Panc1 (cell line): ENCODE measurements around the gene TSSK1B. TPM values are rescaled to one million over a fixed set of nuclear protein-coding genes. Genes with fewer than 3 reads are reported as not detected.

ENCODE experiments used
- ATAC-seq: fragments of 200-7000 bp; cut with Tn5 transposase; 2 replicates; pipeline ENCODE4 v1.9.1; 2020; ENCODE audit warnings: mild to moderate bottlenecking, moderate library complexity
- BruUV-seq: library from RNA; stranded (reverse); fragments of 400-500 nt; replicated peaks from 2 replicates; lab custom pipeline; 2021; lab: Mats Ljungman, UMichigan
- CTCF ChIA-PET: fragments of 300-600 bp; sonication (Branson Sonifier 250); formaldehyde crosslinking; loops from one replicate; lab custom pipeline; 2022; ENCODE audit warnings: antibody characterized with exemption; lab: Charles Lee
- POLR2A ChIA-PET: fragments of 300-600 bp; sonication (Branson Sonifier 250); formaldehyde crosslinking; loops from one replicate; lab custom pipeline; 2022; ENCODE audit warnings: antibody characterized with exemption; lab: Charles Lee
- DNase-seq: peaks from one replicate; pipeline ENCODE4 v3.0.0-alpha.2; 2010; ENCODE audit warnings: low read depth, low spot score
- H3K27ac ChIP-seq: 2 replicates; pipeline ENCODE4 v1.5.1; 2011; ENCODE audit warnings: mild to moderate bottlenecking, low read length, inconsistent platforms
- H3K27me3 ChIP-seq: fragments of 200-500 bp; sonication (Bioruptor generic); 2 replicates; pipeline ENCODE4 v1.6.0; 2014; ENCODE audit warnings: low read length, inconsistent platforms; ENCODE audit not compliant: control insufficient read depth, insufficient read depth
- H3K36me3 ChIP-seq: fragments of 200-500 bp; sonication (Bioruptor generic); 2 replicates; pipeline ENCODE4 v1.5.1; 2014; ENCODE audit warnings: inconsistent platforms, mild to moderate bottlenecking, low read length, moderate library complexity; ENCODE audit not compliant: control insufficient read depth, insufficient read depth
- H3K4me1 ChIP-seq: 2 replicates; pipeline ENCODE4 v1.5.1; 2011; ENCODE audit warnings: inconsistent platforms, mild to moderate bottlenecking, low read length, moderate library complexity; ENCODE audit not compliant: control insufficient read depth, insufficient read depth
- H3K4me3 ChIP-seq, 2 experiments: 2 replicates each; pipeline ENCODE4 v1.5.1; 2011 to 2012; ENCODE audit warnings: low read depth in 2 of 2, low read length in 2 of 2, mild to moderate bottlenecking in 2 of 2, inconsistent platforms in 1 of 2, moderate library complexity in 1 of 2
- H3K9me3 ChIP-seq: fragments of 200-500 bp; sonication (Bioruptor generic); 2 replicates; pipeline ENCODE4 v1.5.1; 2014; ENCODE audit warnings: low read depth, mild to moderate bottlenecking, inconsistent platforms, low read length, moderate library complexity; ENCODE audit not compliant: control insufficient read depth, insufficient read depth
- POLR2AphosphoS5 ChIP-seq: IDR thresholded peaks from 2 replicates; pipeline ENCODE4 v1.6.1; 2012; ENCODE audit warnings: mild to moderate bottlenecking, low read depth, low read length, moderate library complexity
- SIN3A ChIP-seq: IDR thresholded peaks from 2 replicates; pipeline ENCODE4 v1.6.1; 2012; ENCODE audit warnings: low read depth, mild to moderate bottlenecking, low read length, moderate library complexity, borderline replicate concordance; ENCODE audit not compliant: insufficient read depth
- TCF7L2 ChIP-seq: IDR thresholded peaks from 2 replicates; pipeline ENCODE4 v1.6.1; 2011; ENCODE audit warnings: mild to moderate bottlenecking, low read depth, low read length, inconsistent platforms
- in situ Hi-C: cut with HindIII; loops from 2 replicates; pipeline ENCODE4 v1.10.0; 2016; ENCODE audit warnings: low sequenced_read_pairs, low pct_unique_long_range_greater_than_20kb
- intact Hi-C: fragments of 100-400 bp; cut with micrococcal nuclease; formaldehyde crosslinking; loops from one replicate; pipeline ENCODE4 v1.10.0; 2022; ENCODE audit not compliant: unreplicated experiment
- total RNA-seq: library from RNA; stranded (reverse); gene quantifications from one replicate; pipeline ENCODE4 v1.2.1, GENCODE V29; 2021; ENCODE audit not compliant: unreplicated experiment
- TF ChIP-seq, protein P1 (sequence below): fragments of 450-650 bp; IDR thresholded peaks from 2 replicates; pipeline ENCODE4 v1.5.1; 2017; ENCODE audit warnings: mild to moderate bottlenecking
- TF ChIP-seq, protein P2 (sequence below), 2 experiments: IDR thresholded peaks; 2 replicates each; pipeline ENCODE4 v1.6.1; 2011 to 2012; ENCODE audit warnings: low read depth in 2 of 2, control low read depth in 1 of 2, low read length in 1 of 2, mild to moderate bottlenecking in 1 of 2, moderate library complexity in 1 of 2; ENCODE audit not compliant: insufficient read depth in 1 of 2

The TSSK1B gene
- total RNA-seq, 1 experiment from 2014 or later: not detected

GRCh38 chr5:113433071-113433470 lies 1.7 kb downstream of the TSSK1B start:
- in situ Hi-C loops: no loop called here
- no TSS peak for BruUV-seq
- POLR2A ChIA-PET: no interaction called here

GRCh38 chr5:113427871-113428574 lies 6.8 kb downstream of the TSSK1B start:
- Histone ChIP-seq H3K9me3 (no peaks in the 10 kb centered on the region), H3K36me3 (no peaks in the 10 kb centered on the region), H3K27ac (no peak overlapping the region), H3K27me3 (peaks cover 2% of the 10 kb centered on the region; the same call in 1 of the 2 replicates), H3K4me1 (no peaks in the 10 kb centered on the region), H3K4me3 (no peak overlapping the region)
- TF ChIP-seq, protein P1, sequence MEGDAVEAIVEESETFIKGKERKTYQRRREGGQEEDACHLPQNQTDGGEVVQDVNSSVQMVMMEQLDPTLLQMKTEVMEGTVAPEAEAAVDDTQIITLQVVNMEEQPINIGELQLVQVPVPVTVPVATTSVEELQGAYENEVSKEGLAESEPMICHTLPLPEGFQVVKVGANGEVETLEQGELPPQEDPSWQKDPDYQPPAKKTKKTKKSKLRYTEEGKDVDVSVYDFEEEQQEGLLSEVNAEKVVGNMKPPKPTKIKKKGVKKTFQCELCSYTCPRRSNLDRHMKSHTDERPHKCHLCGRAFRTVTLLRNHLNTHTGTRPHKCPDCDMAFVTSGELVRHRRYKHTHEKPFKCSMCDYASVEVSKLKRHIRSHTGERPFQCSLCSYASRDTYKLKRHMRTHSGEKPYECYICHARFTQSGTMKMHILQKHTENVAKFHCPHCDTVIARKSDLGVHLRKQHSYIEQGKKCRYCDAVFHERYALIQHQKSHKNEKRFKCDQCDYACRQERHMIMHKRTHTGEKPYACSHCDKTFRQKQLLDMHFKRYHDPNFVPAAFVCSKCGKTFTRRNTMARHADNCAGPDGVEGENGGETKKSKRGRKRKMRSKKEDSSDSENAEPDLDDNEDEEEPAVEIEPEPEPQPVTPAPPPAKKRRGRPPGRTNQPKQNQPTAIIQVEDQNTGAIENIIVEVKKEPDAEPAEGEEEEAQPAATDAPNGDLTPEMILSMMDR: no peak
- TF ChIP-seq POLR2AphosphoS5 (no peak), TCF7L2 (no peak), SIN3A (no peak)
- TF ChIP-seq, protein P2, sequence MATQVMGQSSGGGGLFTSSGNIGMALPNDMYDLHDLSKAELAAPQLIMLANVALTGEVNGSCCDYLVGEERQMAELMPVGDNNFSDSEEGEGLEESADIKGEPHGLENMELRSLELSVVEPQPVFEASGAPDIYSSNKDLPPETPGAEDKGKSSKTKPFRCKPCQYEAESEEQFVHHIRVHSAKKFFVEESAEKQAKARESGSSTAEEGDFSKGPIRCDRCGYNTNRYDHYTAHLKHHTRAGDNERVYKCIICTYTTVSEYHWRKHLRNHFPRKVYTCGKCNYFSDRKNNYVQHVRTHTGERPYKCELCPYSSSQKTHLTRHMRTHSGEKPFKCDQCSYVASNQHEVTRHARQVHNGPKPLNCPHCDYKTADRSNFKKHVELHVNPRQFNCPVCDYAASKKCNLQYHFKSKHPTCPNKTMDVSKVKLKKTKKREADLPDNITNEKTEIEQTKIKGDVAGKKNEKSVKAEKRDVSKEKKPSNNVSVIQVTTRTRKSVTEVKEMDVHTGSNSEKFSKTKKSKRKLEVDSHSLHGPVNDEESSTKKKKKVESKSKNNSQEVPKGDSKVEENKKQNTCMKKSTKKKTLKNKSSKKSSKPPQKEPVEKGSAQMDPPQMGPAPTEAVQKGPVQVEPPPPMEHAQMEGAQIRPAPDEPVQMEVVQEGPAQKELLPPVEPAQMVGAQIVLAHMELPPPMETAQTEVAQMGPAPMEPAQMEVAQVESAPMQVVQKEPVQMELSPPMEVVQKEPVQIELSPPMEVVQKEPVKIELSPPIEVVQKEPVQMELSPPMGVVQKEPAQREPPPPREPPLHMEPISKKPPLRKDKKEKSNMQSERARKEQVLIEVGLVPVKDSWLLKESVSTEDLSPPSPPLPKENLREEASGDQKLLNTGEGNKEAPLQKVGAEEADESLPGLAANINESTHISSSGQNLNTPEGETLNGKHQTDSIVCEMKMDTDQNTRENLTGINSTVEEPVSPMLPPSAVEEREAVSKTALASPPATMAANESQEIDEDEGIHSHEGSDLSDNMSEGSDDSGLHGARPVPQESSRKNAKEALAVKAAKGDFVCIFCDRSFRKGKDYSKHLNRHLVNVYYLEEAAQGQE (IDR thresholded peaks at IDR 0.05; ENCODE audit: insufficient read depth in 1 of 2, low read depth in 2 of 2, low read length in 1 of 2): no peak
- intact Hi-C loops (no loop called here), in situ Hi-C loops (no loop called here)
- no peak for DNase-seq
- ChIA-PET CTCF (no interaction called here), POLR2A (no interaction called here)
- no peak for ATAC-seq
- no TSS peak for BruUV-seq

More at GRCh38 chr5:113433071-113433470, 1.7 kb downstream of the TSSK1B start:
- no peaks in the 10 kb centered on the region for H3K9me3 ChIP-seq
- ATAC-seq (no peak), DNase-seq (no peak)
- CTCF ChIA-PET: no interaction called here
- H3K27ac ChIP-seq: no peak overlapping the region
- TF ChIP-seq, protein P2 (IDR thresholded peaks at IDR 0.05; ENCODE audit: insufficient read depth in 1 of 2, low read depth in 2 of 2, low read length in 1 of 2): no peak
- TF ChIP-seq, protein P1: no peak
- no peak for TF ChIP-seq POLR2AphosphoS5
- no peak overlapping the region for H3K4me3 ChIP-seq
- H3K27me3 ChIP-seq: peaks cover 2% of the 10 kb centered on the region; the same call in 1 of the 2 replicates
- no peaks in the 10 kb centered on the region for H3K36me3 ChIP-seq
- H3K4me1 ChIP-seq: no peaks in the 10 kb centered on the region
- intact Hi-C loops: no loop called here
